Measurements from ENCODE around the gene KRTAP20-1. TPM values are rescaled to one million over a fixed set of nuclear protein-coding genes. Genes with fewer than 3 reads are reported as not detected.

Gene KRTAP20-1
- total and polyA plus RNA-seq, 5 donors = not detected

- ATAC-seq (no peak), DNase-seq (no peak)
- Histone ChIP-seq H3K4me1 (ENCODE audit: control insufficient read depth, insufficient read depth, low read length) (no peaks in the 10 kb centered on the region), H3K4me3 (ENCODE audit: low read length) (no peak within 1 kb of the TSS), H3K27me3 (ENCODE audit: control insufficient read depth, insufficient read depth) (no peaks in the 10 kb centered on the region), H3K9me3 (ENCODE audit: control insufficient read depth, low read length) (no peaks in the 10 kb centered on the region), H3K27ac (ENCODE audit: low read length) (no peak within 1 kb of the TSS)
- intact Hi-C loops (cut with DNase I) = no loop called here
- 69% methylated on average over 2 of the region's 2 CpGs for WGBS
Observed at GRCh38 chr21:30613836-30614235, 2.4 kb upstream of the KRTAP20-1 start, which contains the start of gene KRTAP6-1. KRTAP6-1 (minus strand) TSS chr21:30613930; CDS start chr21:30613904, 26 bp downstream.

GRCh38 chr21:30615199-30615598 is 1.0 kb upstream of the KRTAP20-1 start:
- H3K9me3 ChIP-seq (ENCODE audit: control insufficient read depth, low read length) = no peaks in the 10 kb centered on the region
- no peaks in the 10 kb centered on the region for H3K27me3 ChIP-seq (ENCODE audit: control insufficient read depth, insufficient read depth)
- ATAC-seq (no peak), DNase-seq (no peak)
- H3K27ac ChIP-seq (ENCODE audit: low read length) = no peak overlapping the region
- intact Hi-C loops (cut with DNase I) = no loop called here
- H3K4me1 ChIP-seq (ENCODE audit: control insufficient read depth, insufficient read depth, low read length) = no peaks in the 10 kb centered on the region
- no peak overlapping the region for H3K4me3 ChIP-seq (ENCODE audit: low read length)

- H3K4me1 ChIP-seq (ENCODE audit: control insufficient read depth, insufficient read depth, low read length) = no peaks in the 10 kb centered on the region
- no peaks in the 10 kb centered on the region for H3K9me3 ChIP-seq (ENCODE audit: control insufficient read depth, low read length)
- intact Hi-C loops (cut with DNase I) = no loop called here
- H3K4me3 ChIP-seq (ENCODE audit: low read length) = no peak overlapping the region
- no peaks in the 10 kb centered on the region for H3K27me3 ChIP-seq (ENCODE audit: control insufficient read depth, insufficient read depth)
- H3K27ac ChIP-seq (ENCODE audit: low read length) = no peak overlapping the region
- DNase-seq (no peak), ATAC-seq (no peak)
Observed at GRCh38 chr21:30620080-30620479, 3.9 kb downstream of the KRTAP20-1 start.

GRCh38 chr21:30620522-30620921 is 4.3 kb downstream of the KRTAP20-1 start, which contains the start of gene KRTAP20-4:
KRTAP20-4 (plus strand) TSS chr21:30620627.
- intact Hi-C loops (cut with DNase I) = no loop called here
- no peak for ATAC-seq

GRCh38 chr21:30623362-30623761 is 7.1 kb downstream of the KRTAP20-1 start:
- WGBS = 86% methylated on average over 3 of the region's 3 CpGs
- DNase-seq (no peak), ATAC-seq (no peak)
- H3K4me3 ChIP-seq (ENCODE audit: low read length) = no peak overlapping the region
- intact Hi-C loops (cut with DNase I) = no loop called here
- H3K27ac ChIP-seq (ENCODE audit: low read length) = no peak overlapping the region
- H3K9me3 ChIP-seq (ENCODE audit: control insufficient read depth, low read length) = no peaks in the 10 kb centered on the region
- no peaks in the 10 kb centered on the region for H3K4me1 ChIP-seq (ENCODE audit: control insufficient read depth, insufficient read depth, low read length)
- H3K27me3 ChIP-seq (ENCODE audit: control insufficient read depth, insufficient read depth) = no peaks in the 10 kb centered on the region

More at GRCh38 chr21:30620522-30620921, 4.3 kb downstream of the KRTAP20-1 start, which contains the start of gene KRTAP20-4:
- Histone ChIP-seq H3K27me3 (ENCODE audit: control insufficient read depth, insufficient read depth) (no peaks in the 10 kb centered on the region), H3K4me3 (ENCODE audit: low read length) (no peak within 1 kb of the TSS), H3K27ac (ENCODE audit: low read length) (no peak within 1 kb of the TSS), H3K4me1 (ENCODE audit: control insufficient read depth, insufficient read depth, low read length) (no peaks in the 10 kb centered on the region), H3K9me3 (ENCODE audit: control insufficient read depth, low read length) (no peaks in the 10 kb centered on the region)
- 84% methylated on average over 3 of the region's 3 CpGs for WGBS
- peak in 1 of 3 donors; percentile 7 for DNase-seq

GRCh38 chr21:30625449-30626165 is 9.4 kb downstream of the KRTAP20-1 start:
- peak in 1 of 3 donors; percentile 31 for DNase-seq

GRCh38 chr21:30628109-30628508 is 11.9 kb downstream of the KRTAP20-1 start:
- WGBS = 86% methylated on average over 4 of the region's 4 CpGs

More at GRCh38 chr21:30625449-30626165, 9.4 kb downstream of the KRTAP20-1 start:
- 71% methylated on average over 4 of the region's 4 CpGs for WGBS
- no peak for ATAC-seq
- no peaks in the 10 kb centered on the region for H3K9me3 ChIP-seq (ENCODE audit: control insufficient read depth, low read length)
- no peaks in the 10 kb centered on the region for H3K27me3 ChIP-seq (ENCODE audit: control insufficient read depth, insufficient read depth)
- no peak overlapping the region for H3K27ac ChIP-seq (ENCODE audit: low read length)
- H3K4me3 ChIP-seq (ENCODE audit: low read length) = no peak overlapping the region
- intact Hi-C loops (cut with DNase I) = no loop called here
- H3K4me1 ChIP-seq (ENCODE audit: control insufficient read depth, insufficient read depth, low read length) = no peaks in the 10 kb centered on the region

GRCh38 chr21:30629200-30629599 is 13.0 kb downstream of the KRTAP20-1 start:
- H3K27me3 ChIP-seq (ENCODE audit: control insufficient read depth, insufficient read depth) = no peaks in the 10 kb centered on the region
- intact Hi-C loops (cut with DNase I) = no loop called here
- H3K4me3 ChIP-seq (ENCODE audit: low read length) = no peak overlapping the region
- 25% methylated on average over 1 of the region's 1 CpG for WGBS
- no peak overlapping the region for H3K27ac ChIP-seq (ENCODE audit: low read length)
- no peaks in the 10 kb centered on the region for H3K4me1 ChIP-seq (ENCODE audit: control insufficient read depth, insufficient read depth, low read length)
- no peaks in the 10 kb centered on the region for H3K9me3 ChIP-seq (ENCODE audit: control insufficient read depth, low read length)
- ATAC-seq (peak in 1 of 2 donors; percentile 38), DNase-seq (no peak)

More at GRCh38 chr21:30628109-30628508, 11.9 kb downstream of the KRTAP20-1 start:
- Histone ChIP-seq H3K27me3 (ENCODE audit: control insufficient read depth, insufficient read depth) (no peaks in the 10 kb centered on the region), H3K9me3 (ENCODE audit: control insufficient read depth, low read length) (no peaks in the 10 kb centered on the region), H3K4me3 (ENCODE audit: low read length) (no peak overlapping the region), H3K4me1 (ENCODE audit: control insufficient read depth, insufficient read depth, low read length) (no peaks in the 10 kb centered on the region), H3K27ac (ENCODE audit: low read length) (no peak overlapping the region)
- DNase-seq (no peak), ATAC-seq (no peak)
- intact Hi-C loops (cut with DNase I) = no loop called here

- DNase-seq = no peak
- Histone ChIP-seq H3K27ac (ENCODE audit: low read length) (no peak within 1 kb of the TSS), H3K27me3 (ENCODE audit: control insufficient read depth, insufficient read depth) (no peaks in the 10 kb centered on the region), H3K9me3 (ENCODE audit: control insufficient read depth, low read length) (no peaks in the 10 kb centered on the region), H3K4me1 (ENCODE audit: control insufficient read depth, insufficient read depth, low read length) (no peaks in the 10 kb centered on the region), H3K4me3 (ENCODE audit: low read length) (no peak within 1 kb of the TSS)
- 93% methylated on average over 1 of the region's 1 CpG for WGBS
- ATAC-seq = no peak
- intact Hi-C loops (cut with DNase I) = no loop called here
Observed at GRCh38 chr21:30634906-30635305, 18.7 kb downstream of the KRTAP20-1 start, which contains the start of gene KRTAP20-2. KRTAP20-2 (plus strand) TSS chr21:30635206; CDS start chr21:30635264, 58 bp downstream.

GRCh38 chr21:30638686-30639085 is 22.5 kb downstream of the KRTAP20-1 start:
- WGBS = 52% methylated on average over 3 of the region's 3 CpGs
- no peak overlapping the region for H3K4me3 ChIP-seq (ENCODE audit: low read length)
- no peaks in the 10 kb centered on the region for H3K4me1 ChIP-seq (ENCODE audit: control insufficient read depth, insufficient read depth, low read length)
- H3K9me3 ChIP-seq (ENCODE audit: control insufficient read depth, low read length) = no peaks in the 10 kb centered on the region
- intact Hi-C loops (cut with DNase I) = no loop called here
- no peaks in the 10 kb centered on the region for H3K27me3 ChIP-seq (ENCODE audit: control insufficient read depth, insufficient read depth)
- no peak for ATAC-seq
- no peak for DNase-seq
- no peak overlapping the region for H3K27ac ChIP-seq (ENCODE audit: low read length)

GRCh38 chr21:30642564-30642963 is 26.3 kb downstream of the KRTAP20-1 start, which contains the start of gene KRTAP20-3:
KRTAP20-3 (plus strand) TSS chr21:30642864.
- no peaks in the 10 kb centered on the region for H3K9me3 ChIP-seq (ENCODE audit: control insufficient read depth, low read length)
- WGBS = 80% methylated on average over 2 of the region's 2 CpGs
- no peaks in the 10 kb centered on the region for H3K27me3 ChIP-seq (ENCODE audit: control insufficient read depth, insufficient read depth)
- no peaks in the 10 kb centered on the region for H3K4me1 ChIP-seq (ENCODE audit: control insufficient read depth, insufficient read depth, low read length)
- no peak for ATAC-seq
- no peak within 1 kb of the TSS for H3K27ac ChIP-seq (ENCODE audit: low read length)
- no peak for DNase-seq
- intact Hi-C loops (cut with DNase I) = no loop called here
- H3K4me3 ChIP-seq (ENCODE audit: low read length) = no peak within 1 kb of the TSS

All from right cardiac atrium (tissue), 5 donors.